OCI-M2 (cell line): Measurements from ENCODE around the gene KCND3.

ENCODE experiments used
- DNase-seq: peaks from one replicate; lab custom pipeline; 2025; ENCODE audit not compliant: unreplicated experiment; lab: John Stamatoyannopoulos, UW

Gene KCND3

GRCh38 chr1:111784273-111784901, 205.1 kb downstream of the KCND3 start:
- DNase-seq: no peak

- no peak for DNase-seq
Measured at GRCh38 chr1:111779546-111779945, 209.9 kb downstream of the KCND3 start.

GRCh38 chr1:111778541-111779051, 210.9 kb downstream of the KCND3 start:
- no peak for DNase-seq

- DNase-seq: no peak
Measured at GRCh38 chr1:111778066-111778465, 211.4 kb downstream of the KCND3 start.

GRCh38 chr1:111777301-111777700, 212.2 kb downstream of the KCND3 start:
- DNase-seq: no peak

- no peak for DNase-seq
Measured at GRCh38 chr1:111776861-111777260, 212.6 kb downstream of the KCND3 start.

- no peak for DNase-seq
Measured at GRCh38 chr1:111776391-111776790, 213.1 kb downstream of the KCND3 start.

- no peak for DNase-seq
Measured at GRCh38 chr1:111775966-111776365, 213.5 kb downstream of the KCND3 start.

- DNase-seq: no peak
Measured at GRCh38 chr1:111770916-111771315, 218.6 kb downstream of the KCND3 start.

- DNase-seq: no peak
Measured at GRCh38 chr1:111769517-111770146, 219.8 kb downstream of the KCND3 start.

- DNase-seq: no peak
Measured at GRCh38 chr1:111768625-111769024, 220.8 kb downstream of the KCND3 start.

- DNase-seq: no peak
Measured at GRCh38 chr1:111768023-111768422, 221.4 kb downstream of the KCND3 start.

GRCh38 chr1:111762332-111762731, 227.1 kb downstream of the KCND3 start:
- DNase-seq: no peak

GRCh38 chr1:111761717-111762116, 227.8 kb downstream of the KCND3 start:
- DNase-seq: no peak

GRCh38 chr1:111758373-111758772, 231.1 kb downstream of the KCND3 start:
- no peak for DNase-seq

GRCh38 chr1:111756124-111756513, 233.3 kb downstream of the KCND3 start:
- no peak for DNase-seq

- peak; percentile 72 for DNase-seq
Measured at GRCh38 chr1:111755331-111756123, 233.9 kb downstream of the KCND3 start, which contains the start of gene DDX20. Gene DDX20, plus strand, starts transcription at chr1:111755901. Its CDS starts 24 bp downstream, at chr1:111755925.

GRCh38 chr1:111754984-111755330, 234.5 kb downstream of the KCND3 start:
- DNase-seq: no peak

GRCh38 chr1:111751906-111752575, 237.4 kb downstream of the KCND3 start:
- DNase-seq: no peak

- no peak for DNase-seq
Measured at GRCh38 chr1:111750856-111751255, 238.6 kb downstream of the KCND3 start.

GRCh38 chr1:111749628-111750027, 239.8 kb downstream of the KCND3 start:
- no peak for DNase-seq
